ENCODE data around the gene YAP1. TPM values are rescaled to one million over a fixed set of nuclear protein-coding genes. Genes with fewer than 3 reads are reported as not detected.
"Not testable (repeated sequence)": the region's sequence is repeated elsewhere in the genome, so short reads cannot be mapped to it uniquely, and the experiment has no call there.

YAP1 gene
- total RNA-seq, 2 experiments from 2014 or later, result not detected

DNA sequence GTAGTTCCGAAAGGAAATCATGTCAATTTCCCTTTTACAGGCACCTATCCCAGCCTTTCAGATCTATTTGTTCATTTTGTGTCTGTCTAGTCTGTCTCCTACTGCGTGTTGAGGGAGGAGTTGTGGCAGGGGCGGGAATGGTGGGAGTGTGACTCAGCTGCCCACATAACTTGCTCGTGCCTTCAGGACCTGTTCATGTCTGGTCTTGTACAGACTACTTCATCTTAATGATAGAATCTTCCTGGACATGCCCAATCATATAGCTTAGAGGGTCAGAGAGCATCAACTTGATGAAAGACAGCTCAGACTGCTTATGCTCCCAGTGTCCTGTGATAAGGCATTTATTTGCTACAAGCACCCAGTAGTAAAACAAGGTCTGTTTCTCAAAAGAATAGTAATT lies 146.0 kb downstream of the YAP1 start:
- Histone ChIP-seq H3K79me2 (ENCODE audit: insufficient read depth, low read depth, low read length) (no peaks in the 10 kb centered on the region), H4K20me1 (ENCODE audit: insufficient read depth, low read length) (no peaks in the 10 kb centered on the region), H3K27ac (ENCODE audit: low read depth, low read length, poor library complexity, severe bottlenecking) (no peak overlapping the region), H3K9me3 (ENCODE audit: low read length) (no peaks in the 10 kb centered on the region), H3K9me2 (ENCODE audit: insufficient read depth, low read length) (no peaks in the 10 kb centered on the region), H2AFZ (ENCODE audit: low read length) (no peak overlapping the region), H3K4me1 (ENCODE audit: insufficient read depth, low read length, poor library complexity, severe bottlenecking) (no peaks in the 10 kb centered on the region), H3K4me3 (ENCODE audit: low read depth, low read length, poor library complexity, severe bottlenecking) (no peak overlapping the region), H3K4me2 (ENCODE audit: low read length) (no peak overlapping the region), H3K36me3 (ENCODE audit: insufficient read depth, low read length) (no peaks in the 10 kb centered on the region)
- no TSS peak for BruUV-seq (replicated peaks)
- ChIA-PET POLR2A (no interaction called here), CTCF (ENCODE audit: unreplicated experiment) (no interaction called here)
- no peak for DNase-seq (ENCODE audit: low spot score)
- intact Hi-C loops (cut with micrococcal nuclease; ENCODE audit: unreplicated experiment), result no loop called here
- no peak for TF ChIP-seq EZH2phosphoT487 (IDR thresholded peaks at IDR 0.05; ENCODE audit: borderline replicate concordance, low read depth, low read length)
- TF ChIP-seq, protein P1, sequence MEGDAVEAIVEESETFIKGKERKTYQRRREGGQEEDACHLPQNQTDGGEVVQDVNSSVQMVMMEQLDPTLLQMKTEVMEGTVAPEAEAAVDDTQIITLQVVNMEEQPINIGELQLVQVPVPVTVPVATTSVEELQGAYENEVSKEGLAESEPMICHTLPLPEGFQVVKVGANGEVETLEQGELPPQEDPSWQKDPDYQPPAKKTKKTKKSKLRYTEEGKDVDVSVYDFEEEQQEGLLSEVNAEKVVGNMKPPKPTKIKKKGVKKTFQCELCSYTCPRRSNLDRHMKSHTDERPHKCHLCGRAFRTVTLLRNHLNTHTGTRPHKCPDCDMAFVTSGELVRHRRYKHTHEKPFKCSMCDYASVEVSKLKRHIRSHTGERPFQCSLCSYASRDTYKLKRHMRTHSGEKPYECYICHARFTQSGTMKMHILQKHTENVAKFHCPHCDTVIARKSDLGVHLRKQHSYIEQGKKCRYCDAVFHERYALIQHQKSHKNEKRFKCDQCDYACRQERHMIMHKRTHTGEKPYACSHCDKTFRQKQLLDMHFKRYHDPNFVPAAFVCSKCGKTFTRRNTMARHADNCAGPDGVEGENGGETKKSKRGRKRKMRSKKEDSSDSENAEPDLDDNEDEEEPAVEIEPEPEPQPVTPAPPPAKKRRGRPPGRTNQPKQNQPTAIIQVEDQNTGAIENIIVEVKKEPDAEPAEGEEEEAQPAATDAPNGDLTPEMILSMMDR (conservative IDR thresholded peaks at IDR 0.05; ENCODE audit: low read length), result no peak

DNA sequence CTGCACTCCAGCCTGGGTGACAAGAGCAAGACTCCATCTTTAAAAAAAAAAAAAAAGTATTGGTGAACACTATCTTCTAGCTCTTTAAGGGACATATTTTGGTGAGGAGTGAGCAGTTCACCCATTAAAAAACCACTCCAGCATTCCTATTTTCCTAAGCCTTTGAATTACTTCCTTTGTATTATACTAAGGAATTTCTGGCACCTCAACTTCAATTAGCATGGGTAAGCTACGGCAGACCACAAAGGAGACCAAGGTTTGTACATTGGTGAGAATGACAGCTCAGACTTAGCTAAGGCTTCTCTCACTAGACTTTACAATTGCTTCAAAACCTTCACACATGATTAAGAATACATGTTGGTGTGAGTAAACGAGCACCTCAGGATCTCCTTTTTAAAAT lies 150.0 kb downstream of the YAP1 start:
- TF ChIP-seq, protein P1 (conservative IDR thresholded peaks at IDR 0.05; ENCODE audit: low read length), result no peak
- no peak for TF ChIP-seq EZH2phosphoT487 (IDR thresholded peaks at IDR 0.05; ENCODE audit: borderline replicate concordance, low read depth, low read length)
- Histone ChIP-seq H3K36me3 (ENCODE audit: insufficient read depth, low read length) (no peaks in the 10 kb centered on the region), H3K9me2 (ENCODE audit: insufficient read depth, low read length) (no peaks in the 10 kb centered on the region), H4K20me1 (ENCODE audit: insufficient read depth, low read length) (no peaks in the 10 kb centered on the region), H2AFZ (ENCODE audit: low read length) (no peak overlapping the region), H3K4me1 (ENCODE audit: insufficient read depth, low read length, poor library complexity, severe bottlenecking) (no peaks in the 10 kb centered on the region), H3K79me2 (ENCODE audit: insufficient read depth, low read depth, low read length) (no peaks in the 10 kb centered on the region), H3K4me3 (ENCODE audit: low read depth, low read length, poor library complexity, severe bottlenecking) (no peak overlapping the region), H3K4me2 (ENCODE audit: low read length) (no peak overlapping the region), H3K9me3 (ENCODE audit: low read length) (no peaks in the 10 kb centered on the region), H3K27ac (ENCODE audit: low read depth, low read length, poor library complexity, severe bottlenecking) (no peak overlapping the region)
- intact Hi-C loops (cut with micrococcal nuclease; ENCODE audit: unreplicated experiment), result no loop called here
- DNase-seq (ENCODE audit: low spot score), result no peak
- ChIA-PET POLR2A (interaction anchor here (0.6 to 0.7 kb wide), 2 partner anchors 239 to 315 kb away, joined by 3 read pairs; no protein-coding TSS in a partner anchor), CTCF (ENCODE audit: unreplicated experiment) (no interaction called here)
- no TSS peak for BruUV-seq (replicated peaks)

DNA sequence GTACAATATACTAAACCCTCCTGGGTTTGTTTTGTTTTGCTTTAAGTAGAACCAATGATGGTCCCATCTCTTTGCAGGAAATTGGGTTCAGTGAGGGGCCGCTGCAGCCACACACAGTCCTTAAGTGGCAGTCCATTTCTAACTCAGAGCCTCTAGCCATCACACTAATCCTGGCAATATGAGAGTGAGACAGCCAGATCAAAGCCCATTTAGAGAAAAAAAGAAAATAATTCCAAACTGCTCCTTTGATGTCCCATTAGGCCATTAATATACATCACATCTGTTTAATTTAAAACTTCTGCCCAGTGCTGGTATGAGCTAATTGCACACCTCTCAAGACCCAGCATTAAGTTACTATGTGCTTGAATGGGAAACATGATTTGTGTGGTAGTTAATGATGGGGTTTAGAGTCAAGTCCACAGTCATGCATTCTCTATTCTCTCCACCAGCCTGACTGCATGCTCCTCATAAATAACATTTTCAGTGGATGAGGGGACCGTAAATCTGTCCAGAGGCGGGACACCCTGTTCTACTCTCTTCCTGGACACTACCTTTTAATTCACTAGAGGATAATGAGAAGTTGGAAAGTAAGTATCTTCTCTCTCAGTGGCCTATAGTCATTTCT lies 153.2 kb downstream of the YAP1 start:
- no peak overlapping the region for H2AFZ ChIP-seq (ENCODE audit: low read length)
- H3K36me3 ChIP-seq (ENCODE audit: insufficient read depth, low read length), result no peaks in the 10 kb centered on the region
- intact Hi-C loops (cut with micrococcal nuclease; ENCODE audit: unreplicated experiment), result no loop called here
- ChIA-PET CTCF (ENCODE audit: unreplicated experiment) (no interaction called here), POLR2A (no interaction called here)
- H3K79me2 ChIP-seq (ENCODE audit: insufficient read depth, low read depth, low read length), result no peaks in the 10 kb centered on the region
- no peaks in the 10 kb centered on the region for H3K9me3 ChIP-seq (ENCODE audit: low read length)
- H4K20me1 ChIP-seq (ENCODE audit: insufficient read depth, low read length), result no peaks in the 10 kb centered on the region
- TF ChIP-seq, protein P1 (conservative IDR thresholded peaks at IDR 0.05; ENCODE audit: low read length), result no peak
- TF ChIP-seq EZH2phosphoT487 (IDR thresholded peaks at IDR 0.05; ENCODE audit: borderline replicate concordance, low read depth, low read length), result no peak
- H3K4me3 ChIP-seq (ENCODE audit: low read depth, low read length, poor library complexity, severe bottlenecking), result no peak overlapping the region
- no peaks in the 10 kb centered on the region for H3K9me2 ChIP-seq (ENCODE audit: insufficient read depth, low read length)
- H3K4me1 ChIP-seq (ENCODE audit: insufficient read depth, low read length, poor library complexity, severe bottlenecking), result no peaks in the 10 kb centered on the region
- H3K27ac ChIP-seq (ENCODE audit: low read depth, low read length, poor library complexity, severe bottlenecking), result no peak overlapping the region
- DNase-seq (ENCODE audit: low spot score), result no peak
- BruUV-seq (replicated peaks), result no TSS peak
- H3K4me2 ChIP-seq (ENCODE audit: low read length), result no peak overlapping the region

DNA sequence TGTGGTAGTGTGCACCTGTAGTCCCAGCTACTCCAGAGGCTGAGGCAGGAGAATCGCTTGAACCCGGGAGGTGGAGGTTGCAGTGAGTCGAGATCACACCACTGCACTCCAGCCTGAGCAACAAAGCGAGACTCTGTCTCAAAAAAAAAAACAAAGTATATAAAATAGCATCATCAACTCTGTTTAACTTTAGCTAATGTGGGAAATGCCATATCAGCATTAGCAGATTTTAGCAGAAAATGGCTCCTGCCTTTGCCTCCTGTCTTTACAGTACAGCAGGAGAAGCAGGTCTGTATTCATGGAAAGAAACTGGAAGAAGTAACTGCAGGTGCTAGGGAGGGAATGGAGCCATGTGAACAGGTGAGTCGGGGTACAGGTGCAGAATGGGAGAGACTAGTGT lies 154.5 kb downstream of the YAP1 start:
- H3K4me3 ChIP-seq (ENCODE audit: low read depth, low read length, poor library complexity, severe bottlenecking); BruUV-seq (replicated peaks); H3K36me3 ChIP-seq (ENCODE audit: insufficient read depth, low read length); intact Hi-C loops (cut with micrococcal nuclease; ENCODE audit: unreplicated experiment); H4K20me1 ChIP-seq (ENCODE audit: insufficient read depth, low read length); H3K9me3 ChIP-seq (ENCODE audit: low read length); H3K4me2 ChIP-seq (ENCODE audit: low read length); H2AFZ ChIP-seq (ENCODE audit: low read length); H3K9me2 ChIP-seq (ENCODE audit: insufficient read depth, low read length); H3K79me2 ChIP-seq (ENCODE audit: insufficient read depth, low read depth, low read length); DNase-seq (ENCODE audit: low spot score); H3K27ac ChIP-seq (ENCODE audit: low read depth, low read length, poor library complexity, severe bottlenecking); CTCF ChIA-PET (ENCODE audit: unreplicated experiment); POLR2A ChIA-PET: not testable (repeated sequence)
- peaks cover 10% of the 10 kb centered on the region for H3K4me1 ChIP-seq (ENCODE audit: insufficient read depth, low read length, poor library complexity, severe bottlenecking)

Data from OCI-LY7 (cell line).